22Rv1 (cell line): ENCODE data around the gene TTC8.

ENCODE experiments used
- H3K27ac ChIP-seq: fragments of 450-650 bp; 2 replicates; pipeline ENCODE4 v1.5.1; 2017
- ZFX ChIP-seq: fragments of 450-650 bp; IDR thresholded peaks from 2 replicates; pipeline ENCODE4 v1.6.1; 2017; ENCODE audit warnings: antibody characterized with exemption, borderline replicate concordance
- TF ChIP-seq, protein P1 (sequence below): fragments of 450-650 bp; IDR thresholded peaks from 2 replicates; pipeline ENCODE4 v1.5.1; 2017; ENCODE audit warnings: mild to moderate bottlenecking

Gene TTC8

DNA sequence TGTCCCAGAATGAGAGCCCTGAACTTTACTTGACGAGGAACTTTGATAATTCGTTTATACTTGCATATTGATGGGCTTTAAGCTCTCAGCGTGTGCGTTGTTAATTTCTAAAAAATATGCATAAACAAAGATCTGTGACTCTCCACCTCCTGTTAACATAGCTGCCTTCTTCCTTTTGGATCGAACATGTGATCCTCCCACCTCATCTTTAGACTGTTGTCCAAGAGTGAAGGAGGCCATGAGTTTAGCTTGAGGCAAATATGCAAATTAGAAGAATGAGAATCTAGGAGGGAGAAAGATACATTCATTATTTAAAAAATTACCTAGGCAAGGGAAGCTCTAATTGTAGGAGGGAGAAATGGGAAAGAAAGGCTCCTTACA is 617 bp downstream of the TTC8 start:
- peak overlapping the region; percentile 86 for H3K27ac ChIP-seq

DNA sequence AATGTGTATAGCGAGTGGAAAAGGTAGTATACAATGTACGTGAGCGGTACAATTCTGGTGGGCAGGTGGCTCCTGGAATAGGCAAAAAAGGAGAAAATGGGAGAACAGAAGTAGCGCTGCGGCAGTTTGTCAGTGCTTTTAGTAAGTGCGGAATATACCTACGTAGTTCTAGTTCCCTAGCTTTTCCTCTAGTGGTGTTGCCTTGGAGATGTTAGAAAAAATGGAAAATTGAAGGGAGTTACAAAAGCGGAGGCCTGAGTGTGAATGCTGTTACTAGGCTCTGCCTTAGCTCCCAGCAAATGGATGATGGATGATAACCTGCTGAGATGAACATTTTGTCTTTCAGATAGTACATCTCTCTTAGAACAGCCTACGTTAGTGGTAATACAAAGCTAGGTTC is 1.1 kb downstream of the TTC8 start:
- TF ChIP-seq, protein P1, sequence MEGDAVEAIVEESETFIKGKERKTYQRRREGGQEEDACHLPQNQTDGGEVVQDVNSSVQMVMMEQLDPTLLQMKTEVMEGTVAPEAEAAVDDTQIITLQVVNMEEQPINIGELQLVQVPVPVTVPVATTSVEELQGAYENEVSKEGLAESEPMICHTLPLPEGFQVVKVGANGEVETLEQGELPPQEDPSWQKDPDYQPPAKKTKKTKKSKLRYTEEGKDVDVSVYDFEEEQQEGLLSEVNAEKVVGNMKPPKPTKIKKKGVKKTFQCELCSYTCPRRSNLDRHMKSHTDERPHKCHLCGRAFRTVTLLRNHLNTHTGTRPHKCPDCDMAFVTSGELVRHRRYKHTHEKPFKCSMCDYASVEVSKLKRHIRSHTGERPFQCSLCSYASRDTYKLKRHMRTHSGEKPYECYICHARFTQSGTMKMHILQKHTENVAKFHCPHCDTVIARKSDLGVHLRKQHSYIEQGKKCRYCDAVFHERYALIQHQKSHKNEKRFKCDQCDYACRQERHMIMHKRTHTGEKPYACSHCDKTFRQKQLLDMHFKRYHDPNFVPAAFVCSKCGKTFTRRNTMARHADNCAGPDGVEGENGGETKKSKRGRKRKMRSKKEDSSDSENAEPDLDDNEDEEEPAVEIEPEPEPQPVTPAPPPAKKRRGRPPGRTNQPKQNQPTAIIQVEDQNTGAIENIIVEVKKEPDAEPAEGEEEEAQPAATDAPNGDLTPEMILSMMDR: no peak
- no peak for TF ChIP-seq ZFX
- H3K27ac ChIP-seq: peak overlapping the region; percentile 86

More for the DNA sequence above, 617 bp downstream of the TTC8 start:
- TF ChIP-seq, protein P1: no peak
- no peak for TF ChIP-seq ZFX

DNA sequence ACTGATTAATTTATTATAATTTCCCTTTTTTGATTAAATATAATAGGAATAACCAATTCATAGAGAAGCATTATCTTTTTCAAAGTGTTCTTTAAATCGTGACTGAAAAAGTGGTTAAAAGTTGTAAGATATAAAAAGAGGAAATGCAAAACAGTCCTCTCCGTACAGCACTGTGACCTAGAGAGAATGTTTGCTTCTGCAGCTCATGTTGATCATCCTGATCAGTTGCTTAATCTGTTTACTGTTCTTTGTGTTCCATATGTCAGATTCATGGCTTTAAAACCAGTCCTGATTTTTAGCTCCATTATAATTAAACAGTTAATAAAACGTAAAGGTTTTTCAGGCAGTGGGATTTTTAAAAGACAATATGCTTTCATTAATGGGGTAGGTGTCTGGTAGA is 4.7 kb downstream of the TTC8 start:
- no peak for TF ChIP-seq ZFX
- TF ChIP-seq, protein P1: no peak
- no peak overlapping the region for H3K27ac ChIP-seq

DNA sequence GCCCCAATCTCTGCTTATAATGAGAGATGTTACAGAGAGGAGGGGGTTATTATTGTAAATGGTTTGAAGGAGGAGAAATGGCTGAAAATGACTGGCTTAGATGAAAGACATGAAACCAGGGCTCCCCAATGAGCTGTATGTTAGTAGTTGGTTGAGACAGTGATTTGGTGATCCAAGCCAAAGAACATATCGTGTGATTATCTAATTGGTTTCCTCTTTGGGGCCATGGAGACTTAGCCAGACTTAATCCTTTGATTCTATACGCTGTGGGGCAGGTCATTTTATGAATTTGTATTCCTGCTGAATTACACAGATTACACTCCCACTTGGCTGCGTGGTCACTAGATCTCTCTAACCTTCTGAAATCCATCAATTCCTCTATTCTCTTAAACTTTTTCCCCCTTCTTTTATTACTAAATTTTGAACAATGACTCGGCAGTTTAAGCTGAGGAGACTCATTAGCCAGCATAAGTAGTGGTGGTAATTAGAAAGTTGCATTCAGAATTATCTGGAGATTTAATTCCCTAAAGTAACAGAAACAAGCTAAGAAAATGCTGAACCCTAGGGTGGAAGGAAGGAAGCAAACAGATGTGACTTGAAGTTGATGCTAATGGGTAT is 5.3 kb downstream of the TTC8 start:
- no peak overlapping the region for H3K27ac ChIP-seq
- TF ChIP-seq ZFX: no peak
- TF ChIP-seq, protein P1: no peak

DNA sequence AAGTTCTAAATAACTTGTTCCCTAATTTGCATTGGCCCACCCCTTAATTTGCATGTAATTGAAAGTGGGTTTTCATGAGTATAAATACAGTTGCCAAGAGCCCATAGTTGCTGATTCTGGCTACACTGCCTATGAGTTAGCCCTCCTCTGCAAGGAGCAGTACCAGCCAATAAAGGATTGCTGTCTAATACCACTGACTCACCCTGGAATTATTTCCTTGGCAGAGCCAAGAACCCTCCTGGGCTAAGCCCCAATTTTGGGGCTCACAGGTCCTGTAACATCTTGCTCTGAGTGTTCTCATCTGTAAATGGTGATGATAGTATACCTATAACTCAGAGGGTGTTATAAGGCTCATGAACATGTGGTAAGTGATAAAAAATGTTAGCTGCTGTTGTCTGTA is 6.8 kb downstream of the TTC8 start:
- TF ChIP-seq ZFX: no peak
- TF ChIP-seq, protein P1: no peak
- H3K27ac ChIP-seq: no peak overlapping the region

DNA sequence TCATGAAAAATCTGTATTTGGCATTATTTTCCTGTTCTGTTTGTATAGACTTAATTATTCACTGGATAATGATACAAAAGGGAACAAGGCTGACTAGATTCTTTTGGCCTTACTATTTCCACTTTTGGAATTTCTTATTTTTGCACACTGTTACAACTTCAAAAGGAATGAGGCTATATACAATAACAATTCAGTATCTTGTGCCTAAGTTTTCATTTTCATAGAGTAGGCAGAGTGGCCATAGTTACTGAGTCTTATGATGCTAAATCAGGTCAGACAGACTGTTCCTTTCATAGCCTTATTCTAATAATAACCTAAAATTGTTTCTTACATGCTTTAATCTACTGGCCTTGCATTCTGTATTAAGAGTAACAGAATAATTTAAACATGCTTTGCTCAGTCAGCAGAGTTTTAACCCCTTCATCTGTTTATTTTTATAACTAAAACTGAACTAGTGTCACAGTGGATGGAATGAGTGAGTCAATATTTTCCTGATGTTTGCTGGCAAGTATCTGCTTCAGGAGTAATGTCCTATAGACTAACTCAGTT is 10.5 kb downstream of the TTC8 start:
- TF ChIP-seq ZFX: no peak
- TF ChIP-seq, protein P1: no peak

DNA sequence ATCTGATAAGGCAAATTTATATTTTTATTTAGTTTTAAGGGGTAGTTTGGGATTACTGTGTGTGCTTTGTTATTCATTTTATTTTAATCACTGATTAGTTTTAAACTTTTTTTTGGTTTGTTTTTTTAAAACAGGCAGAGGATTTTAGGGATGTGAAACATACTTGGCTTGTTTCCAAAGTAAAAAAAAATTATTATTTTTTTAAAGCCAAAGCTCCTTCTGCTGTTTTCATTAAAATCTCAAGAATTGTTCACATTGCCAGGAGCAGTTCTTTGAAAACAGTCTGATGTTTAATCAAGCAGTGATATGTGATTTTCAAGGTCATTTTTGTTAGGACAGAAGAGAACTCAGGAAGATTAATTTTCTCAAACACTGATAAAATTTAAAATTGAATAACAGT is 11.2 kb downstream of the TTC8 start:
- no peak overlapping the region for H3K27ac ChIP-seq

More for the DNA sequence above, 10.5 kb downstream of the TTC8 start:
- H3K27ac ChIP-seq: no peak overlapping the region

More for the DNA sequence above, 11.2 kb downstream of the TTC8 start:
- no peak for TF ChIP-seq ZFX
- TF ChIP-seq, protein P1: no peak
